BLaER1 treated with 17β-estradiol and CSF1 and Interleukin-3, amounts not matched to agents 10 nM and 100 nM (cell line): ENCODE results near the gene ELAC2.

Source experiments
- H3K27ac ChIP-seq, 11 experiments: shearing (Covaris generic); formaldehyde crosslinking; 2 replicates each; pipeline ENCODE4 v1.8.1; 2022
- H3K27me3 ChIP-seq, 11 experiments: shearing (Covaris generic); formaldehyde crosslinking; 2 replicates each; pipeline ENCODE4 v1.8.1; 2022
- H3K36me3 ChIP-seq, 11 experiments: shearing (Covaris generic); formaldehyde crosslinking; 2 replicates each; pipeline ENCODE4 v1.8.1; 2022
- H3K4me1 ChIP-seq, 10 experiments: shearing (Covaris generic); formaldehyde crosslinking; 2 replicates each; pipeline ENCODE4 v1.8.1; 2022
- H3K4me2 ChIP-seq, 11 experiments: shearing (Covaris generic); formaldehyde crosslinking; 2 replicates each; pipeline ENCODE4 v1.8.1; 2022
- H3K4me3 ChIP-seq, 10 experiments: shearing (Covaris generic); formaldehyde crosslinking; 2 replicates each; pipeline ENCODE4 v1.8.1; 2022
- H3K9ac ChIP-seq, 11 experiments: shearing (Covaris generic); formaldehyde crosslinking; 2 replicates each; pipeline ENCODE4 v1.8.1; 2022
- H3K9me3 ChIP-seq, 11 experiments: shearing (Covaris generic); formaldehyde crosslinking; replicated peaks in 1 of 11; 2 replicates each; pipeline ENCODE4 v1.8.1; 2022
- H4K20me1 ChIP-seq, 11 experiments: shearing (Covaris generic); formaldehyde crosslinking; 2 replicates each; pipeline ENCODE4 v1.8.1; 2022
- Cebpa-rat ChIP-seq, 11 experiments: shearing (Covaris generic); IDR thresholded peaks; 2 replicates each; pipeline ENCODE4 v1.8.1; 2022

The ELAC2 gene

GRCh38 chr17:12977008-12977751, 40.6 kb downstream of the ELAC2 start:
- no peak overlapping the region for H3K9ac ChIP-seq
- no peaks in the 10 kb centered on the region for H3K36me3 ChIP-seq
- H3K27ac ChIP-seq: no peak overlapping the region

GRCh38 chr17:12974005-12974531, 43.8 kb downstream of the ELAC2 start:
- Histone ChIP-seq H3K27ac (no peak overlapping the region), H3K36me3 (no peaks in the 10 kb centered on the region), H3K27me3 (no peaks in the 10 kb centered on the region), H3K9me3 (no peaks in the 10 kb centered on the region), H3K4me3 (no peak overlapping the region), H3K4me2 (peak overlapping the region in 3 of 11 experiments; percentile 11 to 14 (median 12); a peak in 2 of 22 replicates), H3K4me1 (peaks cover 0 to 8% (median 0%) of the 10 kb centered on the region in 10 experiments; a peak in 6 of 20 replicates), H4K20me1 (no peaks in the 10 kb centered on the region), H3K9ac (no peak overlapping the region)
- no peak for TF ChIP-seq Cebpa-rat (IDR thresholded peaks at IDR 0.05)

More at GRCh38 chr17:12977008-12977751, 40.6 kb downstream of the ELAC2 start:
- Histone ChIP-seq H3K27me3 (no peaks in the 10 kb centered on the region), H3K4me2 (no peak overlapping the region), H3K4me3 (no peak overlapping the region), H3K9me3 (peaks cover 0 to 3% (median 0%) of the 10 kb centered on the region in 11 experiments; a peak in 1 of 22 replicates), H4K20me1 (no peaks in the 10 kb centered on the region; a peak in 1 of 22 replicates), H3K4me1 (peaks cover 0 to 12% (median 4%) of the 10 kb centered on the region in 10 experiments; a peak in 17 of 20 replicates)
- no peak for TF ChIP-seq Cebpa-rat (IDR thresholded peaks at IDR 0.05)

GRCh38 chr17:12973496-12974004, 44.3 kb downstream of the ELAC2 start:
- Histone ChIP-seq H3K27me3 (no peaks in the 10 kb centered on the region), H3K4me3 (no peak overlapping the region), H3K27ac (no peak overlapping the region), H3K36me3 (no peaks in the 10 kb centered on the region), H4K20me1 (no peaks in the 10 kb centered on the region), H3K4me2 (peak overlapping the region in 5 of 11 experiments; percentile 11 to 18 (median 14); a peak in 5 of 22 replicates), H3K9ac (no peak overlapping the region), H3K4me1 (peaks cover 0 to 8% (median 0%) of the 10 kb centered on the region in 10 experiments; a peak in 6 of 20 replicates), H3K9me3 (no peaks in the 10 kb centered on the region)
- no peak for TF ChIP-seq Cebpa-rat (IDR thresholded peaks at IDR 0.05)

GRCh38 chr17:12967962-12968361, 49.9 kb downstream of the ELAC2 start:
- Histone ChIP-seq H3K9me3 (no peaks in the 10 kb centered on the region), H3K27me3 (no peaks in the 10 kb centered on the region), H4K20me1 (no peaks in the 10 kb centered on the region), H3K4me2 (peak overlapping the region in 3 of 11 experiments; percentile 6 to 30 (median 20); a peak in 1 of 22 replicates), H3K4me1 (peaks cover 0 to 16% (median 9%) of the 10 kb centered on the region in 10 experiments; a peak in 12 of 20 replicates), H3K9ac (no peak overlapping the region), H3K27ac (no peak overlapping the region), H3K36me3 (peaks cover 0 to 3% (median 0%) of the 10 kb centered on the region in 11 experiments; a peak in 1 of 22 replicates), H3K4me3 (no peak overlapping the region)
- TF ChIP-seq Cebpa-rat (IDR thresholded peaks at IDR 0.05): no peak

GRCh38 chr17:12966413-12966812, 51.4 kb downstream of the ELAC2 start:
- Histone ChIP-seq H3K27ac (no peak overlapping the region), H3K36me3 (peaks cover 0 to 3% (median 0%) of the 10 kb centered on the region in 11 experiments; a peak in 1 of 22 replicates), H4K20me1 (no peaks in the 10 kb centered on the region), H3K9me3 (no peaks in the 10 kb centered on the region), H3K27me3 (no peaks in the 10 kb centered on the region), H3K4me2 (peak overlapping the region in 2 of 11 experiments; percentile 5 to 32; a peak in 1 of 22 replicates), H3K4me1 (peaks cover 0 to 16% (median 9%) of the 10 kb centered on the region in 10 experiments; a peak in 12 of 20 replicates), H3K4me3 (no peak overlapping the region), H3K9ac (no peak overlapping the region)
- TF ChIP-seq Cebpa-rat (IDR thresholded peaks at IDR 0.05): no peak

- peaks cover 0 to 16% (median 9%) of the 10 kb centered on the region in 10 experiments; a peak in 12 of 20 replicates for H3K4me1 ChIP-seq
- H3K9ac ChIP-seq: no peak overlapping the region
- no peak overlapping the region for H3K27ac ChIP-seq
- no peaks in the 10 kb centered on the region for H3K27me3 ChIP-seq
- peaks cover 0 to 3% (median 0%) of the 10 kb centered on the region in 11 experiments; a peak in 1 of 22 replicates for H3K36me3 ChIP-seq
- no peak overlapping the region for H3K4me3 ChIP-seq
- H3K4me2 ChIP-seq: no peak overlapping the region
- H3K9me3 ChIP-seq: no peaks in the 10 kb centered on the region
- H4K20me1 ChIP-seq: no peaks in the 10 kb centered on the region
- no peak for TF ChIP-seq Cebpa-rat (IDR thresholded peaks at IDR 0.05)
Measured at GRCh38 chr17:12965988-12966387, 51.8 kb downstream of the ELAC2 start.

- TF ChIP-seq Cebpa-rat (IDR thresholded peaks at IDR 0.05): no peak
- Histone ChIP-seq H3K27ac (no peak overlapping the region), H3K36me3 (peaks cover 0 to 3% (median 0%) of the 10 kb centered on the region in 11 experiments; a peak in 1 of 22 replicates), H4K20me1 (no peaks in the 10 kb centered on the region), H3K4me1 (peaks cover 0 to 17% (median 9%) of the 10 kb centered on the region in 10 experiments; a peak in 12 of 20 replicates), H3K4me2 (no peak overlapping the region), H3K9me3 (no peaks in the 10 kb centered on the region), H3K9ac (no peak overlapping the region), H3K4me3 (no peak overlapping the region), H3K27me3 (no peaks in the 10 kb centered on the region)
Measured at GRCh38 chr17:12964840-12965239, 53.0 kb downstream of the ELAC2 start.

- Histone ChIP-seq H3K4me3 (no peak overlapping the region), H3K4me1 (peaks cover 0 to 22% (median 9%) of the 10 kb centered on the region in 10 experiments; a peak in 12 of 20 replicates), H3K27me3 (no peaks in the 10 kb centered on the region), H3K4me2 (no peak overlapping the region), H3K9ac (no peak overlapping the region), H3K9me3 (no peaks in the 10 kb centered on the region), H4K20me1 (no peaks in the 10 kb centered on the region), H3K36me3 (peaks cover 0 to 8% (median 0%) of the 10 kb centered on the region in 11 experiments; a peak in 3 of 22 replicates), H3K27ac (no peak overlapping the region)
- TF ChIP-seq Cebpa-rat (IDR thresholded peaks at IDR 0.05): no peak
Measured at GRCh38 chr17:12964162-12964561, 53.7 kb downstream of the ELAC2 start.

- no peak for TF ChIP-seq Cebpa-rat (IDR thresholded peaks at IDR 0.05)
- no peaks in the 10 kb centered on the region for H4K20me1 ChIP-seq
- peaks cover 0 to 22% (median 9%) of the 10 kb centered on the region in 10 experiments; a peak in 12 of 20 replicates for H3K4me1 ChIP-seq
- H3K9me3 ChIP-seq: peaks cover 0 to 4% (median 2%) of the 10 kb centered on the region in 11 experiments; a peak in 6 of 22 replicates
- no peak overlapping the region for H3K4me2 ChIP-seq
- no peak overlapping the region for H3K27ac ChIP-seq
- no peak overlapping the region for H3K4me3 ChIP-seq
- no peak overlapping the region for H3K9ac ChIP-seq
- H3K36me3 ChIP-seq: peaks cover 0 to 13% (median 0%) of the 10 kb centered on the region in 11 experiments; a peak in 4 of 22 replicates
- H3K27me3 ChIP-seq: no peaks in the 10 kb centered on the region
Measured at GRCh38 chr17:12963505-12963904, 54.3 kb downstream of the ELAC2 start.
